ENCODE results near the gene LFNG. TPM values are rescaled to one million over a fixed set of nuclear protein-coding genes. Genes with fewer than 3 reads are reported as not detected.

Gene LFNG
- total RNA-seq, 1 donor from 2014 or later: 83.5 TPM

DNA sequence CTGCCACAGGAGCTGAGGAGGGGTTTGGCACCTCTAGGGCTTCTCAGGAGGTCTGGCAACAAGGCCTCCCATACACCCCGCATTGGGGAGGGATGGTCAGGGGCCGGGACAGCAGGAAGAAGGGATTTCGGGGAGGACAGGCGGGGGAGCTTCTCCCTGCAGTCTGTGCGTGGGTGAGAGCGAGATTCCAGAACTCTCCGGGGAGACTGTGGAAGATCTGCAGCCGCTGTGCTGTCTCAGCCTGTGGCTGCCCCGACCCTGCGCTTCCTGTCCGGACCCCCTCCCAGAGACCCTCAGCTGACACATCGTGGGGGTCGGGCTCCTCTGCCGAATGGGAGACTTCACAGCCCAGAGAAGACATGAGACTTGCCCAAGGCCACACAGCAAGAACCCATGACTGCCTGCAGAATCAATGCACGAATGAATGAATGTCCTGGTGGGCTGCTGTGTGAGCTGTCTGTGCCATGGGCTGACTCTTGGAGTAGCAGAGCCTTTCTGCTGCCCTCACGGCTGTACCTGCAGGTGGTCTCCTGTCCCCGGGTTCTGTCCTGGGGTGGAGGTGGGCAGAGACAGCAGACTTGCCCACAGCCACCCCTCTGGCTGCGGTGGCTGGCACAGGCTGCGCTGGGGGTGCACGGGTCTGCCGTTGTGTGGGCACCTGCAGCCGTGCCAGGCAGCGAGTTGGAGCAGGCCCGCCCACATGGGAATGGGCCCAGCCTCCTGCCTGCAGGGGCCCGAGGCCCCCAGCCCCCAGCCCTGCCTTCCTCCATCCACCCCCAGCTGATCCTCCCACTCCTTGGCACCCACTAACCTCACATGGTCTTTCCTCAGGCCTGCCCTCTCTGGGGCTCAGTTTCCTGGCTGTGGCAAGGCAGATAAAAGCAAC lies 16.3 kb upstream of the LFNG start:
- no peaks in the 10 kb centered on the region for H3K4me1 Mint-ChIP-seq (ENCODE audit: unreplicated experiment)
- no peak for DNase-seq (ENCODE audit: low spot score)
- no peak overlapping the region for H3K4me3 Mint-ChIP-seq (ENCODE audit: unreplicated experiment)
- no peaks in the 10 kb centered on the region for H3K36me3 Mint-ChIP-seq (ENCODE audit: low read depth, unreplicated experiment)
- peaks cover 2% of the 10 kb centered on the region for H3K27me3 Mint-ChIP-seq (ENCODE audit: unreplicated experiment)
- no peak for TF ChIP-seq CTCF (IDR thresholded peaks at IDR 0.05; ENCODE audit: unreplicated experiment)
- no peaks in the 10 kb centered on the region for H3K9me3 Mint-ChIP-seq (ENCODE audit: unreplicated experiment)
- no peak overlapping the region for H3K27ac Mint-ChIP-seq (ENCODE audit: unreplicated experiment)

DNA sequence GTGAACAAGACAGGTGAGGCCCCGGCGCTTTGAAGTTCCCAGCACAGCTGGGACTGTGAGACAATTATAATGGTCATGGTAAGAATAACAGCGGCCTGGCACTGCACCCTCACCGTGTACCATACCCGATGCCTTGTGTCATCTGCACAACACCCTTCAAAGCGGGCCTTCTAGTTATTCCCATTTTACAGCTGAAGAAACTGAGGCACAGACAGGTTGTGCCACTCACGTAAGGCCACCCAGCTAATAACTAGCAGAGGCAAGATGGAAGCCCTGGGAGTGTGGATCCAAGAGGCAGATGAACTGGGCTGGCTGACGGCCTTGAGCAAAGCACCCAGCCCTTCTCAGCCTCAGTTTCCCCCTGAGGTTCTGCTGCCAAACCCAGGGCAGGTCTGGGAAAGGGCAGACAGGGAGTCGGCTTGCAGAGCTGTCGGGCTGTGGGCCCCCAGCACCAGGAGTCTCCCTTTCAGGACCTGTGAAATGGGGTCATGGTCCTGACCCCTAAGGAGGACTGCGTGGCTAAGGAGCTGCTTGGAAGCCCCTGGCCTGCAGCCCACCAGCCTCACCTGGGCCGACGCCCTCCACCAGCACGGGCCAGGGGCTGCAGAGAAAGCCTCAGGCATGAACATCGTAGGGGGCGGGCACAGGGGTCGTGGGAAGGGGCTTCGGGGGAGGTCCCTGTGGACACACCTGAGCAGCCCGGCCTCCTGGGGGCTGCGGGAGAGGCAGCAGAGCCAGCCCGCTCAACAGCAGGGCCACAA lies 15.3 kb upstream of the LFNG start:
- no peak for DNase-seq (ENCODE audit: low spot score)
- no peak for TF ChIP-seq CTCF (IDR thresholded peaks at IDR 0.05; ENCODE audit: unreplicated experiment)
- no peaks in the 10 kb centered on the region for H3K9me3 Mint-ChIP-seq (ENCODE audit: unreplicated experiment)
- H3K4me1 Mint-ChIP-seq (ENCODE audit: unreplicated experiment): no peaks in the 10 kb centered on the region
- peaks cover 2% of the 10 kb centered on the region for H3K27me3 Mint-ChIP-seq (ENCODE audit: unreplicated experiment)
- no peaks in the 10 kb centered on the region for H3K36me3 Mint-ChIP-seq (ENCODE audit: low read depth, unreplicated experiment)
- H3K27ac Mint-ChIP-seq (ENCODE audit: unreplicated experiment): no peak overlapping the region
- H3K4me3 Mint-ChIP-seq (ENCODE audit: unreplicated experiment): no peak overlapping the region

- H3K27ac Mint-ChIP-seq (ENCODE audit: unreplicated experiment): no peak overlapping the region
- H3K4me1 Mint-ChIP-seq (ENCODE audit: unreplicated experiment): no peaks in the 10 kb centered on the region
- H3K36me3 Mint-ChIP-seq (ENCODE audit: low read depth, unreplicated experiment): no peaks in the 10 kb centered on the region
- no peak overlapping the region for H3K4me3 Mint-ChIP-seq (ENCODE audit: unreplicated experiment)
- no peak for TF ChIP-seq CTCF (IDR thresholded peaks at IDR 0.05; ENCODE audit: unreplicated experiment)
- peaks cover 2% of the 10 kb centered on the region for H3K27me3 Mint-ChIP-seq (ENCODE audit: unreplicated experiment)
- no peaks in the 10 kb centered on the region for H3K9me3 Mint-ChIP-seq (ENCODE audit: unreplicated experiment)
- DNase-seq (ENCODE audit: low spot score): no peak
These were observed 14.6 kb upstream of the LFNG start for GRCh38 chr7:2504889-2505375.

DNA sequence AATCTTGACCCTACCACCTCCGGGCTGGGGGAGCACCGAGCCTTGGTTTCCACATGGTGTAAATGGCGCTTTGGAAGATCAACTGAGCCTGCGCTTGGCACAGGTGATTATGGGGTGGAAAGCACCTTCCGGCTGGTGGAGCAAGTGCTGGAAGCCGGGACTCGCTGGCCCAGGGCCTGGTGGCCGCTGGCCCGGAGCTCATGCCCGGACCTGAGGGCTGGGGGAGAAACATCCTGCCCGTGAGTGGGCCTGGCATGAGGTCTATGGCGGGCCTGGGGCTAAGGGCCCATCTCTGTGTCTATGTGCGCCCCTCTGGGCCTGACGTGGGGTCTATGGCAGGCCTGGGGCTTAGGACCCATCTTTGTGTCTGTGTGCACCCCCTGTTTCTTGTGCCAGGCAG lies 14.2 kb upstream of the LFNG start:
- H3K27me3 Mint-ChIP-seq (ENCODE audit: unreplicated experiment): peaks cover 5% of the 10 kb centered on the region
- H3K4me3 Mint-ChIP-seq (ENCODE audit: unreplicated experiment): no peak overlapping the region
- TF ChIP-seq CTCF (IDR thresholded peaks at IDR 0.05; ENCODE audit: unreplicated experiment): no peak
- peaks cover 2% of the 10 kb centered on the region for H3K4me1 Mint-ChIP-seq (ENCODE audit: unreplicated experiment)
- H3K27ac Mint-ChIP-seq (ENCODE audit: unreplicated experiment): no peak overlapping the region
- H3K36me3 Mint-ChIP-seq (ENCODE audit: low read depth, unreplicated experiment): no peaks in the 10 kb centered on the region
- no peaks in the 10 kb centered on the region for H3K9me3 Mint-ChIP-seq (ENCODE audit: unreplicated experiment)
- no peak for DNase-seq (ENCODE audit: low spot score)

All from endothelial cell (in vitro differentiated cells).